Gastrocnemius medialis (tissue), 4 donors: ENCODE measurements around the gene ASB1.

Source experiments
- POLR2A ChIP-seq, 2 donors: fragments of 450-650 bp; IDR thresholded peaks; one replicate each; pipeline ENCODE4 v1.6.1; 2017; ENCODE audit warnings: antibody characterized with exemption in 2 of 2, mild to moderate bottlenecking in 2 of 2, moderate library complexity in 2 of 2
- TF ChIP-seq, protein P1 (sequence below), 5 experiments: fragments of 450-650 bp in 3 of 5; fragments of 200-600 bp in 2 of 5; sonication (generic) in 2 of 5; IDR thresholded peaks in 4 of 5; conservative IDR thresholded peaks in 1 of 5; 1 replicate in 4 of 5; 2 replicates in 1 of 5; pipeline ENCODE4 v1.5.1; 2016 to 2019; ENCODE audit warnings: antibody characterized with exemption in 5 of 5, mild to moderate bottlenecking in 3 of 5, moderate library complexity in 3 of 5

DNA sequence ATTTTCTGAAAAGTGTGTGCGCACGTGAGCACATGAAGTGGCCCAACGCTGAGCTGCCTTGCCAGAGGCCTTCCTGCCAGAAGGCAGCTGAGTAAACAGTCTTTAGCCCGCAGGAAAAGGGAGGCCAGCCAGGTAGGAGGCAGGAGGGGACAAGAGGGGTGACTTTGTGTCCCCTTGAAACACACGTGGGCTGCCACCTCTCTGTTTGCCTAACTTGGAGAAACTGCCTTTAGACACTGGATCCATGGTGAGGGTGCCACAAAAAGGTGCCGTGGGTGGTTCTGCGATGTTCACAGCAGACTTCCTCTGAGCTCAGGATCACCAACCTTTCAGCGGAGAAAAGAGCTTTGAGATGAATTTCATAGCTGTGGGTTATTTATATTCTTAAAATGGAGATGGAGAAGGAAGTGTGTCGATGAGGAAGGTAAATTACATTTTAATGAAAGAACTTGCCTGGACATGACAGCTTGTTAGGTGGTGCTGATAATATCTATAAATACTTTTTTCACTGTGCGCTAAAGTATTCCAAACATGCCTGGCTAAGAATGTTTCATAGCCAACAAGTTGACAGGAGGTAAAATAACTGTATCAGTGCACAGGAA lies 36.6 kb upstream of the ASB1 start:
- no peak for TF ChIP-seq POLR2A (IDR thresholded peaks at IDR 0.05)
- TF ChIP-seq, protein P1, sequence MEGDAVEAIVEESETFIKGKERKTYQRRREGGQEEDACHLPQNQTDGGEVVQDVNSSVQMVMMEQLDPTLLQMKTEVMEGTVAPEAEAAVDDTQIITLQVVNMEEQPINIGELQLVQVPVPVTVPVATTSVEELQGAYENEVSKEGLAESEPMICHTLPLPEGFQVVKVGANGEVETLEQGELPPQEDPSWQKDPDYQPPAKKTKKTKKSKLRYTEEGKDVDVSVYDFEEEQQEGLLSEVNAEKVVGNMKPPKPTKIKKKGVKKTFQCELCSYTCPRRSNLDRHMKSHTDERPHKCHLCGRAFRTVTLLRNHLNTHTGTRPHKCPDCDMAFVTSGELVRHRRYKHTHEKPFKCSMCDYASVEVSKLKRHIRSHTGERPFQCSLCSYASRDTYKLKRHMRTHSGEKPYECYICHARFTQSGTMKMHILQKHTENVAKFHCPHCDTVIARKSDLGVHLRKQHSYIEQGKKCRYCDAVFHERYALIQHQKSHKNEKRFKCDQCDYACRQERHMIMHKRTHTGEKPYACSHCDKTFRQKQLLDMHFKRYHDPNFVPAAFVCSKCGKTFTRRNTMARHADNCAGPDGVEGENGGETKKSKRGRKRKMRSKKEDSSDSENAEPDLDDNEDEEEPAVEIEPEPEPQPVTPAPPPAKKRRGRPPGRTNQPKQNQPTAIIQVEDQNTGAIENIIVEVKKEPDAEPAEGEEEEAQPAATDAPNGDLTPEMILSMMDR (IDR thresholded peaks at IDR 0.05 in 4 of 5, conservative IDR thresholded peaks at IDR 0.05 in 1 of 5) = no peak
